ENCODE results near the gene PRMT2. TPM values are rescaled to one million over a fixed set of nuclear protein-coding genes. Genes with fewer than 3 reads are reported as not detected.

Gene PRMT2
- total and polyA plus RNA-seq, 8 donors: 18.7 to 85.0 (median 63.9) TPM

- Histone ChIP-seq H3K27me3 (peaks cover 0 to 11% (median 10%) of the 10 kb centered on the region in 3 donors), H3K4me3 (peak overlapping the region in 3 of 4 donors; percentile 27 to 37 (median 32)), H3K27ac (peak overlapping the region in 1 of 5 donors; percentile 17), H3K36me3 (peaks cover 18 to 72% (median 55%) of the 10 kb centered on the region in 4 donors), H3K9me3 (no peaks in the 10 kb centered on the region), H3K4me1 (peaks cover 2 to 17% (median 7%) of the 10 kb centered on the region in 4 donors)
- DNase-seq: no peak
- TF ChIP-seq CTCF (IDR thresholded peaks at IDR 0.05) (no peak), POLR2AphosphoS5 (IDR thresholded peaks at IDR 0.05) (no peak), EP300 (IDR thresholded peaks at IDR 0.05) (no peak), POLR2A (IDR thresholded peaks at IDR 0.05) (no peak)
- intact Hi-C loops (cut with DNase I; ENCODE audit: low total_unique reads): no loop called here
- 90 to 97% (median 96%) methylated on average over 9 to 11 of the region's 11 CpGs for WGBS, 5 donors
Measured at GRCh38 chr21:46662367-46662654, 26.8 kb downstream of the PRMT2 start.

GRCh38 chr21:46662765-46663500 is 27.5 kb downstream of the PRMT2 start:
- H3K4me1 ChIP-seq: peaks cover 9 to 23% (median 13%) of the 10 kb centered on the region in 4 donors
- no peak overlapping the region for H3K4me3 ChIP-seq
- no peak for DNase-seq
- H3K36me3 ChIP-seq: peaks cover 18 to 68% (median 50%) of the 10 kb centered on the region in 4 donors
- no peak overlapping the region for H3K27ac ChIP-seq
- intact Hi-C loops (cut with DNase I; ENCODE audit: low total_unique reads): no loop called here
- TF ChIP-seq POLR2AphosphoS5 (IDR thresholded peaks at IDR 0.05) (no peak), POLR2A (IDR thresholded peaks at IDR 0.05) (no peak), EP300 (IDR thresholded peaks at IDR 0.05) (no peak)
- WGBS, 5 donors: 90 to 92% (median 91%) methylated on average over 19 to 21 of the region's 21 CpGs
- H3K27me3 ChIP-seq: peaks cover 0 to 17% (median 17%) of the 10 kb centered on the region in 3 donors
- no peaks in the 10 kb centered on the region for H3K9me3 ChIP-seq

- no peak overlapping the region for H3K27ac ChIP-seq
- WGBS, 5 donors: 86 to 95% (median 91%) methylated on average over 7 to 8 of the region's 8 CpGs
- intact Hi-C loops (cut with DNase I; ENCODE audit: low total_unique reads): no loop called here
- TF ChIP-seq EP300 (IDR thresholded peaks at IDR 0.05): no peak
- TF ChIP-seq POLR2AphosphoS5 (IDR thresholded peaks at IDR 0.05): no peak
- no peak for TF ChIP-seq POLR2A (IDR thresholded peaks at IDR 0.05)
- TF ChIP-seq CTCF (IDR thresholded peaks at IDR 0.05): no peak
- H3K36me3 ChIP-seq: peaks cover 11 to 59% (median 41%) of the 10 kb centered on the region in 4 donors
- H3K4me1 ChIP-seq: peaks cover 11 to 27% (median 17%) of the 10 kb centered on the region in 4 donors
- no peak overlapping the region for H3K4me3 ChIP-seq
- H3K27me3 ChIP-seq: peaks cover 0 to 25% (median 20%) of the 10 kb centered on the region in 3 donors
- DNase-seq: no peak
- no peaks in the 10 kb centered on the region for H3K9me3 ChIP-seq
Measured at GRCh38 chr21:46663754-46664153, 28.3 kb downstream of the PRMT2 start.

- WGBS, 5 donors: 91 to 97% (median 95%) methylated on average over 24 of the region's 24 CpGs
- Histone ChIP-seq H3K4me3 (no peak overlapping the region), H3K27me3 (peaks cover 0 to 28% (median 22%) of the 10 kb centered on the region in 3 donors), H3K9me3 (no peaks in the 10 kb centered on the region), H3K36me3 (peaks cover 7 to 52% (median 34%) of the 10 kb centered on the region in 4 donors), H3K4me1 (peaks cover 11 to 27% (median 17%) of the 10 kb centered on the region in 4 donors), H3K27ac (no peak overlapping the region)
- TF ChIP-seq EP300 (IDR thresholded peaks at IDR 0.05) (no peak), POLR2A (IDR thresholded peaks at IDR 0.05) (no peak), CTCF (IDR thresholded peaks at IDR 0.05) (no peak), POLR2AphosphoS5 (IDR thresholded peaks at IDR 0.05) (no peak)
- no peak for DNase-seq
- intact Hi-C loops (cut with DNase I; ENCODE audit: low total_unique reads): no loop called here
Measured at GRCh38 chr21:46664316-46664995, 29.0 kb downstream of the PRMT2 start.
